AG20443 (cell line): Measurements from ENCODE around the gene LRRIQ4.

Experiments used
- DNase-seq: peaks from one replicate; pipeline ENCODE4 v3.0.0; 2012; ENCODE audit warnings: low spot score, mixed read lengths

The LRRIQ4 gene

DNA sequence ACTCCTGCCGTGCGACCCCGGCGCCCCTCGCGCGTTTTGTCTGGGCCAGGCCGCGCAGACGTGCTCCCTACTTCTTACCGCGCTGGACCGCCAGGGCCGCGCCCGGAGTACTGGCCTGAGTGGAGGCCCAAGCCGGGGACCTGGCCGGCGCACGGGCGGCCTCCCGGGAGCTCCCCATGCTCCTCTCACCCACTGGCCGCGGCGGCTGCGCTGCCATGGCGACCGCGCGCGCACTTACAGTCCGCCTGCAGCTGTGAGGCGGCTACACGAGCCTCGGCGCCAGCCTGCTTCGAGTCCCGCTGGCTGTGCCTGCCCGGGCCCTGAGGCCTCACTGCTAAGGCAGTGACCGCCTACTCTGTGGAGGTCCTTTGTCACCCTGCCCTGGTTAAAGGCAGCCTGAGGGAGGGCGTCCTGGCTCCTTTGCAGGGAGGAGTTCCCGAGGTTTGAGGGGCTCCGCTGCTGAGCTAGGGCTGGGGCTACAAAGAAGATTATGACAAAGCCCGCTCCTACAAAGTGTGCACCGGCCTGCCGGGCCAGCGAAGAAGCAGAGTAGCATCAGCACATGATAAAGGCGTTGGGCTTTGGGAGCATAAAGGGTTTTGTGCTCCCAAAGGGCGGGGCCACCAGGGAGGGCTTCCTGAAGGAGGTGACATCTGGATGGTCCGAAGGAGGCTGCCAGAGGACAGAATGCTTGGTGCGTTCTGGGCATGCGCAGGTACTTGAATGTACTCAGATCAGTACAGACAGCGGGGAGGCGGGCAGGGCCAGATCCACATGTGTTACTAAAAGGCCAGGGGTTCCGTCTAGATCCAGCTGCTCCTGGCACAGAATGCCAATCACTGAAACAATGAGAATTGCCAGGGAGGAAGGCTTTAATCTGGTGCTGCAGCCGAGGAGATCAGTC is at the start of gene LRRIQ4, which contains the start of gene LRRC34:
TSS of gene LRRIQ4 (plus strand) at position 539 of the 904 bp plus-strand sequence. CDS start 9,052 bp downstream, outside the sequence.
TSS of gene LRRC34 (minus strand) at position 573 of the 904 bp plus-strand sequence. CDS start at position 217, 356 bp downstream.
- peak; percentile 87 for DNase-seq

DNA sequence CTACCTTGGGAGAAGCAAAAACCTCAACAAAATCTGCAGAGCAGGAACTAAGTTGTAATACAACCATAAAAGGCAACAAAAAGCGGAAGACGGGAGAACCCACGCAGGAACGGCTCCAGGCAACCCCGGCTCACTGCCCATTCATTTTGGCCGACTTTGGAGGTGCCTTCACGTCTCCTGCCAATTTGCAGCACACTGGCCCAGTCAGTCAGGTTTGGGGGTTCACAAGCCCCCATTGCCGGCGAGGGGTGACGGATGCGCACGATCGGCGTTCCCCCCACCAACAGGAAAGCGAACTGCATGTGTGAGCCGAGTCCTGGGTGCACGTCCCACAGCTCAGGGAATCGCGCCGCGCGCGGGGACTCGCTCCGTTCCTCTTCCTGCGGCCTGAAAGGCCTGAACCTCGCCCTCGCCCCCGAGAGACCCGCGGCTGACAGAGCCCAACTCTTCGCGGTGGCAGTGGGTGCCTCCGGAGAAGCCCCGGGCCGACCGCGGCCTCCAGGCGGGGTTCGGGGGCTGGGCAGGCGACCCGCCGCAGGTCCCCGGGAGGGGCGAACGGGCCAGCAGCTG is 48.3 kb upstream of the LRRIQ4 start:
- DNase-seq = peak; percentile 55

GRCh38 chr3:169764882-169765612 is 47.6 kb upstream of the LRRIQ4 start, which contains the start of gene TERC:
Gene TERC (minus strand): TSS chr3:169765060.
- peak; percentile 93 for DNase-seq

DNA sequence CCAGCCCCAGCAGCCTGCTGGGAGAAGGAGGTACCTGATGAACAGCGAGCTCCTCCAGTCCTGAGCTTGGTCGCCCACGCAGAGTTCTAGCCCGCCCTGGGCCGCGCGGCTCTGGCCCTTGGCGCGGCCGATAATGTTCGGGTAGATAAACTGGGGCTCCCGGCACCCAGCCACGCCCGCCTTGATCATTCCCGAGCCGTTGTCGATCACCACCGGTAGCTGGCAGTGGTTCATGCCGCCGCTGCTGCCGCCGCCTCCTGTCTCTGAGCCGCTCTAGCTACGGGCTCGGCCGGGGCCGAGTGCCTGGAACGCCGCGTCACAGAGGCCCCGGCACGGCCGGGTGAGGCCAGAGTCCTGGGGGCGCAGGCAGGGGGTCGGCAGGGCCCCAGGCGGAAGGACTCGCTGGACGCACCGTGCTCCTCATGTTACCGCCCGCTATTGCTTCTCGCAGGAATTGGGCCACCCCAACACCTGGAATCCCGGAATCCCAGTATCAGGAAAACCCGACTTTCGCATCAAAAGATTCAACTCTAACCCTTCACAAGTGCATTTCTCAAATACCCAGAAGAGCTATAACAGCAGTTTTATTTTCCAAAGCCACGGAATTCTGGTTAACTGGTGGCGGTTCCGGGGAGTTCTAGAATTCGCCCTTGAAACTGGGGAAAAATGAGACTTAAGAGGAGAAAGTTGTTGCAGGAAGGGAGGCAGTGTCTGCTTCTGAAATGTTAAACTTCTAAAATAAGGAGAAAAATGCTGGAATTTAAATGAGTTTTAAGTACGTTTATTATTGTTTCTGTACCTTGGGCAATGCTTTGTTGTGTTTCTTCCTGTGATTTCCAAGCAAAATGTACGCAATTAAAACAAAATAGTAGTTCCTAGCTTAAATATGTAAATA is 43.1 kb upstream of the LRRIQ4 start, which contains the start of gene ACTRT3:
TSS of gene ACTRT3 (minus strand) at position 275 of the 895 bp plus-strand sequence. CDS start at position 234, 41 bp downstream.
- DNase-seq = peak; percentile 61

DNA sequence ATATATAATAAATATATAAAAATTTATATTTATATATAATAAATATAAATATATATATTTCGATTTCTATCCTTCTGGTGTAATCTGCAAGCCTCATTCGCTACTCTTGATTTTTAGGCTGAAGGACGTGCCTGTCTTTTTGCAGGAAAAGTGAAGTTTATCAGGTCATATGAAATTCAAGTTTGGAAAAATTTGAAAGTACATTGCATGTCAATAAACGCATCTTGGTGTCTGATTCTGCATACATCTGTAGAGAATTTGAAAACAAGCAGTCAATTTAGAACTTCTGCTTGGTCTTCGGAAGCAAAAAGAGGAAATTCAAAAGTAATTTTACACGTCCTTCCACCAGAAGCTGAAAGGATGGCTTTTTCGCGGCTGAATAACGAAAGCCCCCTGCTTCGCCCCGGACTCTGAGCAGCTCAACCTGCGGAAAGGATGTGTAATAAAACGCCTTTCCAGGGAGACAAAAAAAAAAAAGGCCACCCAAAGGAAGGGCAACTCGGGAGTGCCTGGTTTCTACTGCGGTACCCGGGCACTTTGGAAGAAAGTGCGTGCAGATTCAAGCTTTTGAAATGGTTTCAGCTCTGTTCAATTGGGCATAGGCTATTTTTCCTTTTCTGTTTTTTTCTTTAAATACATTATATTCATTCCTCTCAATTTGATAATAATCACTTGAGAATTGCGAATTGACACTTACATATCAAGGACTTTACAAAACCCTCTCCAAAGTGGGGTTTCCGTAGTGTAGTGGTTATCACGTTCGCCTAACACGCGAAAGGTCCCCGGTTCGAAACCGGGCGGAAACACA is 41.0 kb upstream of the LRRIQ4 start:
- DNase-seq = peak; percentile 28

DNA sequence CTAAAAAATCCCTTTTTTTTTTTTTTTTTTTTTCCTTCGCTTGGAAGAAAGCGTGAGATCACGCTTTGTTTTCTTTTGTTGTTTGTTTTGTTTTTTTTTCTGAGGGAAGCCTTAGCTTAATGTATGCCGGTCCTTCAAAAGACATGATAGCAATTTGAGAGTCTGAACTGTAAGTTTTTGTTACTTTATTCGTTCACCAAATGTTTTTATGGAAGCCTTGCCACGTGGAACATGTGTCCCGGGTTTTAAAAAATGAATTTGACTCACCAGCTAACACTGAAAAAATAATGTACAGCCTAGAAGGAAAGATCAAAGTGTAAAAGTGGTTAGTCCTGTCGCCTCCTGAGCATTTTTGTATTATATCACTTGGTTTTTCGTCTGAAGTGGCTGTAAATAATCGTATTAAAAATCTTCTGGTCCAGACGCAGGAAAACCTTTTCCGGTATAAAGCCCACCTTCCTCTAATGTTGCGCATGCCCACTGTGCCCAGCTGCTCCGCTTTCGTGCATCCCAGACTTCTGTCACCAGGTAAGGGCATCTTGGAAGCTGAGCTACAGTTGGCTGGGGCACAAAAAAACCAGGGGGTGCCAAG is 40.3 kb upstream of the LRRIQ4 start:
- DNase-seq = peak; percentile 71

DNA sequence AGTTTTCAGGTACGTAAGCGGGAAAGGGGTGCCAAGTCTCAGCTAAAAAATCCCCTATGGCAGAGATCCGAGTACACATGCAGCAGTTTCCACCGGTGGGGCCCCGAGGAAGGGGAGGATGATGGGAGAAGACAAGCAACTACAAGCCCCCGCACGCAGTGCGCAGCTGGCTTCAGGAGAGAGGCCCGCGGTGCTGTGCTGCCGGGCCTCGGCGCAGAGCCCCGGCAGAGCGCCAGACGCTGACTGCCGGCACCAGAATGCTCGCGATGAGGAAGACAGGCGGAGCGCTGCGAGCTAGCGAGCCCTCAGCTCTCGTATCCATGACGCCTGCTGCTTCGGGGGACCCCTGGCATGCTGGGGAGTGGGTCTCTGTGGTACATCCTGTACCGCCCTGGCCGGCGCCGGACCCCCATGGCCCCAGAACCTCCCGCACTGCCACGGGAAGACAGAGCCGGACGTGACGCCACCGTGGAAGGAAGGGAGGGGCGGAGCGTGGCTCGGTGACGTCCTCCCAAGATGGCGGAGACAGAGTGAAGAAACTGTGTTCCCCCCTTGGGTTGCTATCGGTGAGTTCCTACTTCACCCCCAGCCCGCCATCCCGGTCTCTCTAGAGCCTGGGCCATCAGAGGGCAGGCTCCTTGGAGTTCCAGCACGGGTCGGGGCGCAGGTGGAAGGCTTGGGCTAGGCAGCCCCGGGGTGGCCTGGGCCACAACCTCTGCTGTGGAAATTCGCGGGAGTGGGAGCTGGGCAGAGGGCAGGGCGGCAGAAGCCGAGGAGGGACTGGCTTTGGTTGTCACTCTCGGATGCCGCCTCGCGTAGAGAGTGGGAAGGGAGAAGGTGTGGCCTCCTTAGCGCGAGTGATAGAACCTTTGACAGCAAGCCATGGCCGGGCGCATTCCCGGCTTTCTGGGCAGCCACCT is 39.5 kb upstream of the LRRIQ4 start, which contains the start of gene MYNN:
TSS of gene MYNN (plus strand) at position 500 of the 920 bp plus-strand sequence. CDS start 900 bp downstream, outside the sequence.
- DNase-seq = peak; percentile 88

GRCh38 chr3:169774186-169774585 is 38.5 kb upstream of the LRRIQ4 start:
- no peak for DNase-seq

DNA sequence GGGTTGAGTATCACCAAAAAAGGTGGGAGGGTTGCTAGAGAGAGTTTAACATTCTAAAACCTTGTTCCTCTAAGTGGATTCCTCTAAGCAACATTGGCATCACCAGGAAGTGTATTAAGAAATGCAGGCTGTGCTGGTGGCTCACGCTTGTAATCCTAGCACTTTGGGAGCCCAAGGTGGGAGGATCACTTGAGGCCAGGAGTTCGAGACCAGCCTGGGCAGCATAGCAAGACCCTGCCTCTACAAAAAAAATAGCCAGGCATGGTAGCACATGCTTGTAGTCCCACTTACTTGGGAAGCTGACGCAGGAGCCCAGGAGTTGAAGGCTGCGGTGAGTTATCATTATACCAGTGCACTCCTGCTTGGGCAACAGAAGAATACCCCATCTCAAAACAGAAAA is 34.8 kb upstream of the LRRIQ4 start:
- DNase-seq = no peak

DNA sequence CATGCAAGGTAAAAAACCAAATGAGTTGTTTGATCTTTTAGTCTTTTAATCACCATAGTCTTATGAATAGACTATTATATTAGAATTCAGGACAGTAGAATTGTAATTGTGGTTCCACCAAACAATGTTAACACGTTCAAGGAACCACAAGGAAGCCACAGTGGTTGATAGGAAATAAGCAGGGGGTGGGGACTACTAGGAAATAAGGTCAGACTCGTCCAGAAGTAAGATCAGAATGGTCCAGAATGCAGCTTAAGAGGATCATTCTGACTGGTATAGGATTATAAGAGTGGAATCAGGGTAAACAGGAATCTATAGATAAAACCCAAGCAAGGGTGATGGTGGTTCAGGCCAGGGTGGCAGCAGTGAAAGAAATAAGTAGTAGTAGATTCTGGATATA is 31.9 kb upstream of the LRRIQ4 start:
- no peak for DNase-seq

DNA sequence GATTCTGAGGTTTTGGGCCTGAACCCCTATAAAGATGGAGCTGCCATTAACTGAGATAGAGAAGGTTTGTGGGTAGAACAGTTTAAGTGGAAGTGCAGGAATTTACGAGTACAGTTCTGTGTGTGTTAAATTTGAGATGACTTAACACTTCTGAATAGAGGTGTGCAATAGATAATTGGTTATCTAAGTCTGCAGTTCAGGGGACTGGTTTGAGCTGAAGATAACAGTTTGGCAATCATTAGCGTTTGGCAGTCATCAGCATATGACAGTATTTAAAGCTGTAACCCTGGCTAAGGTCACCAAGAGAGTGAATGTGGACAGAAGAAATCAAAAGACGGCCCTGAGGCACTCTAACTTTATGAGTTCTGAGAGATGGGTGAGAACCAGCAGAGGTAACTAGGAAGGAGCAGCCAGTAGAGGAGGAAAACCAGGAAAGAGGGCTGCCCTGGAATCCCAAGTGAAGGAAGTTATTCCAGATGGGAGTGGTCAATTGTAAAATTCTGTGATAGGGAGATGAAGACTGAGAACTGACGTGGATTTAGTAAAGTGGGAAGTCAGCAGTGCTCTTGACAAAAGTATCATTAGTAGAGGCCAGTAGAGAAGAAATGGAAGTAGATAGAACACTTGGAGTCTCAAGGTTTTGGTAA is 31.3 kb upstream of the LRRIQ4 start:
- DNase-seq = no peak

DNA sequence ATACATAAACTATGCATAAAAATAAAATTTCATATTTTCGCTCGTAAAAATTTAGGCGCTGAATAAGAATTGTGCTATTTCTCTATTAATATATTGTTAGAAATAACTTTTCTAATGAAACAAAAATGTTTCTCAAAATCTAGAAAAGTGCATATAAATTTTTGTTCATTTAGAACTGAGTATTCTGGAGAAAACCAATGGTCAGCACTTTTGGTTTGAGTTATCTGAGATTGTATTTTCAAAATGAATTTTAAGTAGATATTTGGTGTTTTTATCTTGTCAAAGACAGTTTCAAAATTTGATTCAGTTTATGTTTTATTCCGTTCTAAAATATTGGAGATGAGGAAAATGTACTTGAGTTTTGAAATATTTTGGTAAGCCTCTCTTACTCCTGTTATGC is 25.6 kb upstream of the LRRIQ4 start:
- no peak for DNase-seq

DNA sequence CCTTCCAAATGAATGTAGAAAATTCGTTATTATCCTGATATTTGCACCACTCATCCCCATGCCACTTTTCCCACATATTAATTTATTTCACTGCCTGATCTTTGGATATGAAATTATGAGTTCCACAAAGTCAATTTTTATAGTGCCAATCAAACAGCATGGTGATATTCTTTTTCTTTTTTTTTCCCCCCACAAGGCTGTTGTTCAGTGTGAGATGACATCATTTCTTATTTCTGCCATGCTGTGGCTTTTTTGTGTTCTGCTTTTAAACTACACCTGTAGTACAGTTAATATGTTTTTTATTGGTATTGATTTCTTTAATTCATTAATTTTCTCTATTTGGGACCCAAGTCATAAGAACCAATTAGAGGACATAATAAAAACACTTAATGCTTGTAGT is 24.9 kb upstream of the LRRIQ4 start:
- DNase-seq = no peak

- DNase-seq = no peak
These were observed 22.5 kb upstream of the LRRIQ4 start for GRCh38 chr3:169790219-169790618.

GRCh38 chr3:169790687-169791429 is 21.8 kb upstream of the LRRIQ4 start:
- DNase-seq = no peak

DNA sequence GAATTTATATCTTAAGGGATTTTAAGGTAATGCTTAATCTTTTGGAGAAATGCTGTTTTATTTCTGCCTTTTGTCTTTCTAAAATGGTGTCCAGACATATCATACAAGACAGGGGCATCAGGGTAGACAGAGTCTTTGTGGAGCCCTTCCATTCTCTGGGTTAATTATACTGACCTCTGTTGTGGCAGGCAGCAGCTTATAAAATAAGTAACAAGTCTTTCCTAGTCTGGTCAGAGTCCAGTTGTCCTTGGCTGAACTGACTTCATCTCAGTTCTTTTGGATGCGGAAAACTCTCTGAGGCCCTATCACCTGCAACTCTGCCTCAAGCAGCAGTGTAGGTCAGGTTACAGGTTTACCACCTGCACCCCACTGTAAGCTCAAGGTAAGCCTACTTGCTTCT is 20.3 kb upstream of the LRRIQ4 start:
- no peak for DNase-seq

DNA sequence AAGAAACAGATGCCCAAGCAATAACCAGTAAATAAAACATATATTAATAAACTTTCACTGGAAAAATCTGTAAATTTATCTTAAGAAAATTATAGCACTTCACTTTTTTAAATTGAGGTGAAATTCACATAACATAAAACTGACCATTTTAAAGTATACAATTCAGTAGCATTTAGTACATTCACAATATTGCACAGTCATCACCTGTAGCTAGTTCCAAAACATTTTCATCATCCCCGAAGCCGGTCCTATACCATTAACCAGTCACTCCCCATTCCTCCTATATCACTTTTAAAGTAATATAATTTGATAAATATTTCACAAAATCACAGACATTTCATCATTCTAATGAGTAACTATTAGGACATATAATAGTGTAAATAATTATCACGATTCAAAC is 8.0 kb upstream of the LRRIQ4 start:
- no peak for DNase-seq
